IPS-NIHi7 (cell line): ENCODE results near the gene CHRD.
"Not testable (repeated sequence)": the region's sequence is repeated elsewhere in the genome, so short reads cannot be mapped to it uniquely, and the experiment has no call there.

Source experiments
- DNase-seq: peaks from one replicate; pipeline ENCODE4 v3.0.0; 2012; ENCODE audit warnings: mixed read lengths; ENCODE audit errors: extremely low spot score

CHRD gene

DNA sequence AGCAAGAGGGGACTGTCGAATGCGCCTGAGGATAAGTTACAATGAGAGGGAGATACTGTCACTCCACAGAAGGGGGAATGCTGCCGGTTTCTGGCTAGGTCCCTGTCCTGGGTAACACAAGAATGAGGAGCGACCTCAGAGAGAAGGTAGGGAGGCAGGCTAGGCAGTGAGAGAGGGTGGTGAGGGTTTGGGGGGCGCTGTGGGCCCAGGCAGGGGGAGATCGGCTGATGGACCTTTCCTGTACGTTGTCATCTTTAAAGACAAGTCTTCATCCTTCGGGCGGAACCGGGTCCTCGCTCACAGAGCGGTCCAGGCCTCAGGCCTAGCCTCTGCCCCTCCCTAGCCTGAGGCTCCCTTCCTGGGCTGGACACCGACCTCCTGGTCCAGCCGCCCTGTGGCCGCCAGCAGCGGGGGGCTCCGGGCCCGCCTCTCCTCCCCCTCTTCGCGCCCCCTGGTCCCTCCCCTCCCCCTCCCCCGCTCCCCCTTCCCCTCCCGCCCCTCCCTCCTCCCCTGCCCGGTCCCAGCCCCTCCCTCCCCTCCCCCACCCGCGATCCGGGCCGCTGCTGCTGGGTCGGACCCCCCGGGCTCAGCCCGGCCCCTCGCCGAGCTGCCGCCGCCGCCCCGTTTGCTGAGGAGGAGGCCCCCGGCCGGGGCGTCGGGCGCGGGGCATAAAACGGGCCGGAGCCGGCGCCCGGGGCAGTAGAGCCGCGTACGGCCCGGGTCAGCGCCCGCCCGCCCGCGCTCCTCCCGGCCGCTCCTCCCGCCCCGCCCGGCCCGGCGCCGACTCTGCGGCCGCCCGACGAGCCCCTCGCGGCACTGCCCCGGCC, at the start of gene CHRD:
TSS of gene CHRD (plus strand) at position 697 of the 827 bp plus-strand sequence. CDS start 265 bp downstream, outside the sequence.
- no peak for DNase-seq

DNA sequence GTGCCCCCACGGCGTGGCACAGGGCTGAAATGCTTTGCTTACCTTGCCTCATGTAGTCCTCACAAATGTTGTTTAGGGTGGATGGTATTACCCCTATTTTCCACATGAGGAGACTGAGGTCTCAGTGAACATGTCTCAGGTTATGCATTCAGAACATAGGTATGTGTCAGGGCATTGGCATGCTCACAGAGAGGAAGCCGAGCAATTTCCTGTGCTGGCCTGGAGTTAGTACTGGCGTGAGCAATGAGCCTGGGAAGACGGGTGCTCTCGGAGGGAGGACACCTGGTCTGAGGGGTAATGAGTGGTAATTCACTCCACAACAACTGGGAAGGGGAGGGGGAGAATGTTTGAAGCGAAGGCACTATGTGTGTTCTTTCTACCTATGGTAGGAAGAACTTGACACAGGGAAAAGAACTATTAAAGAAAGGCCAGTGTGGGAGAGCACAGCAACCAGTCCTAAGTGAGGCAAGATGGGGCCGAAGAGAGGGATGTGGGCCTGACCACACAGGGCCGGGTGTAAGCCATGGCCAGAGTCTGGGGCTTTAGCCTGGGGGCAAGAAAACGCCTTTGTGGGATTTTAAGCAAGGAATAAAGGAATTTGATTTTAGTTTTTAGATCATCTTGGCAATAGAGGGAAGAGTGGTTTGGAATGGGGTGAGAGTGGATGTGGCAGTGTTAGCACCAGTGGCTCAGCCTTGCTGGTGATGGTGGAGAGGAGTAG, 47.3 kb upstream of the CHRD start:
- DNase-seq, result no peak

DNA sequence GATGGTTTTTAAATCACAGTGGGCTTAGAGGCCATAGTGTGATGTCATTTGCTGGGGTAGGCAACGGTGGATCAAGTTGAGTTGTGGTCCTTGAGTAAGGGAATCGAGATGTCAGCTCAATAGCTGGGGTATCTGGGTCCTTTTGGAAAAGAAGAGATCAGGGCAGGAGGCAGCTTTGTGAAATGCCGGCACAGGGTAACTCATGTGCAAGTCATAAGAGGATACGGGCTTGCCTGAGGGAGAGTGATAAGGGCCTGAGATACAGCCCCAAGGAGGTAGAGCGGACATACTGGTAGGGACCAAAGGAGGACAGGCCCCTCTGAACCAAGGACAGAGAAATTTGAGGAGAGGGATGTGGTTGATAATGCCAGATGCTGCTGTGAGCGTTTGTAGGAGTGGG, 46.7 kb upstream of the CHRD start:
- DNase-seq, result no peak

DNA sequence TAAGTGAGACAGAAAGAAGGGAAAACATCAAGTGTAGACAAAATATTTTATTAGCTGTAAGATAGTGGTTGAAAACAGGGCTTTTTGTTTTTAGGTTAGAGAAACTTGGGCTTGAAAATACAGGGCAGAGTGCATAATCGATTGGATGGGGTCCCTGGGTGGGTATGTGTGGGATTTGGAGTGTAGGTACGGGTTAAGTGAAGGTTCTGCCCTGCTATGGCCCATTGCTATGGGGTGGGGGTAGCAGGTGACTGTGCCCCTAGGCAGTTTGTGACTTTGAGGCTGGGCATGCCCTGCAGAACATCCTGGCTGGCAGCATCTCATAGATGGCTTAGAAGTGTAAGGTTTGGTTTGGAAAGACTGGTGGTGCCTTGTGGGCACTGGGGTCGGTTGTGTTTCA, 46.2 kb upstream of the CHRD start:
- no peak for DNase-seq

DNA sequence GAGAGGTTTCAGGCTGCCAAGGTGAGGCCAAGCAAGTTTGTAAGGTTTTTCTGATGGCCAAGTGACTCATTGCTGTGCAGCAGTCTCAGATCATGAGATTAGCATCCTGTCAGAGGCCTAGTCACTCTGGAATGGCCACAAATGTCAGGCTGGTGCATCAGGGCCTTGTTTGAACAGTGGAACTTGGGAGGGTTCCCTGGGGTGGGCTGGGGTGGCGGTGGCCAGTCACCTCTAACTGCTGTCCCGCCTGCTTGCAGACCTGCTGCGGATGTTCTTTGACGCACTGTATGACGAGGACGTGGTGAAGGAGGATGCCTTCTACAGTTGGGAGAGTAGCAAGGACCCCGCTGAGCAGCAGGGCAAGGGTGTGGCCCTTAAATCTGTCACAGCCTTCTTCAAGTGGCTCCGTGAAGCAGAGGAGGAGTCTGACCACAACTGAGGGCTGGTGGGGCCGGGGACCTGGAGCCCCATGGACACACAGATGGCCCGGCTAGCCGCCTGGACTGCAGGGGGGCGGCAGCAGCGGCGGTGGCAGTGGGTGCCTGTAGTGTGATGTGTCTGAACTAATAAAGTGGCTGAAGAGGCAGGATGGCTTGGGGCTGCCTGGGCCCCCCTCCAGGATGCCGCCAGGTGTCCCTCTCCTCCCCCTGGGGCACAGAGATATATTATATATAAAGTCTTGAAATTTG, 45.2 kb upstream of the CHRD start:
- DNase-seq, result no peak

DNA sequence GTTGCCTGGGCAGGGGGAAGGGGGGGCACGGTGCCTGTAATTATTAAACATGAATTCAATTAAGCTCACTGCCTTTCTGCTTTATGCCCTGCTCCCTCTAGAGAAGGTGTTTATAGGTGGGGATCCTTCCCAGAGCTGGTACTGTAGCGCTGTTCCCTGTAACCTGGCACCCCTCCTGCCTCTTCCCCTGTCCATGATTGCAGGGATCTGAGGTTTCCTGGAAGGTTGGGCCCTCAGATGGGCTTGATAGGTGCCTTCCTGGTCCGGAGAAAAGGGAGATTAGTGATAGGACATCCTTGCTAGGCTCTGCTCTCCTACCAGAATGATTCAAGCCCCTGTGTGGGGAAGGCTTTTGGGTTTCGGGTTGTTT, 44.6 kb upstream of the CHRD start:
- peak; percentile 24 for DNase-seq

DNA sequence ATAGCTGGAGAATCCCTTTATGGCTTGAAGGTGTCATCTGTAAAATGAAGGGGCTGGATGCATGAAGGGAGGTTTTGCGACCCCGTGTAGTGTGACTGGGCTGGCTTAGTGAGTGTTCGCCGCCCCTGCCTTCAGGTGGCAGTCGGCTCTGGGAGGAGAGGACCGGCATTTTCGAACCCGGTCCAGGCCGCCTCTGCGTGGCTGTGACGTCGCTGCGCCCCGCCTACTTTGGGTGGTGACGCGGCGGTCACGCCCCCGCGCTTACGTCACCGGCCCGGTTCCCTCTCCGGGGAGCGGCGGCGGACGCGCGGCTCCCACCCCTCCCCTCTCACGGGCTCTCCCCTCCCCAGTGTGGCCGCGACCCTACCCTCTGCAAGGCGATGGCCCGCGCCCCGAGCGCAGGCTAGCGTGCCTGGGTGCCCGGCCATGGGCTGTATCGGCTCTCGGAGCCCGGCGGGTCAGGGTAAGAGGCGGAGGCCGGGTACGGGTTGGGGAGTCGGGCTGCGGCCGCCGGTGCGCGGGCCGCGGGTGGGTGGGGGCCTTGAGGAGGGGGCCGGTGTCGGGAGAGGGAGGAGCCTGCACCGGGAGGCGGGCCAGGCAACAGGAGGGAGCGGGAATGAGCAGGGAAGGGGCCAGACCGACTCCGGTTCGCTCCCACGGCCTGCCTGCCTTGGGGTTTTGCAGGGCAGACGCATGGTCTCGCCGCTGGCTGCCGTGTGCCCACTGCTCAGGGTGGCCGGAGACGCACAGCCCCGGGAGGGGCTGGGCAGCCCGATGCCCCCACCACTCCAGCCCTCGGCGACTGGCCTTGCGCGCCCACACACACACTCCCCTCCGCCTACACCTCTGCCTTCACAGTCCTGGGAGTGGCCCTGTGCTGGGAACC, 44.0 kb upstream of the CHRD start:
- DNase-seq, result peak; percentile 90

DNA sequence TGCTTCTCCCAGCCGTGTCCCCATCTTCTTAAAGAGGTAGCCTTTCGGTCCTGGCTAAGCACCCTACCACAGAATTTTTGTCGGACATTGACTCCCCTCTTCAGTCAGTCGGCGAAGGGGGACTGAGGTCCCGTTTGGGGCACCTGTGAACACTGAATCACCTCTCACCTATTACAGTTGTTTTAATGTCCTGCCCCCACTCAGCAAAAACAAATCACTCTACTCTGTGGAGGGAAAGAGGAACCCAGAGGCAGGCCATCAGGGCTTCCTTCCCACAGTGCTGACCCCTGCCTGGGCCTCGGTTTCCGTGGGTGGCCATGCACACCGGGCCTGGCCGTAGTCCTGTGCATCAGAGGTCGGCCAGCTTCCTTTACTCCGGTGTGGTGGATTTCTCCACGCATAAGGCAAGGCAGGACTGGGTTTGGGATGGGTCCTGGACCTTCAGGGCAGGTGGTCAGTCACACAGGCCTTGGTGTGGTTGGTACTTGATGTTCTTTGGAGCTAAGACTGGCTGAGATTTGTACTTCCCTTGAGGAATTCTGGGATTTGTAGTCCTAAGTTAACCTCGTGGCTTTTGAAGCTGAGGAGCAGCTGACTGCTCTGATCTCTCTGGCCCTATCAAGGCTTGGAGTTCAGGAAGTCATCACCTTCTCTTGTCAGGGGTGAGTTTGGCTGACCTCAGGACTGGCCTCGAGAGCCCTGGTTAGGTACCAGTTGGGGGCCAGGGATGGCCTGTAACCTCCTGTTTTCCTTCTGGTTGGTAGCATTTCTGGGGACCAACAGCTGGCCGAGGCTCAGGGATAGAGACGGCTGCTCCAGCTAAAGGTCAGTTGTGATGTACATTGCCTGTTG, 43.1 kb upstream of the CHRD start:
- no peak for DNase-seq

DNA sequence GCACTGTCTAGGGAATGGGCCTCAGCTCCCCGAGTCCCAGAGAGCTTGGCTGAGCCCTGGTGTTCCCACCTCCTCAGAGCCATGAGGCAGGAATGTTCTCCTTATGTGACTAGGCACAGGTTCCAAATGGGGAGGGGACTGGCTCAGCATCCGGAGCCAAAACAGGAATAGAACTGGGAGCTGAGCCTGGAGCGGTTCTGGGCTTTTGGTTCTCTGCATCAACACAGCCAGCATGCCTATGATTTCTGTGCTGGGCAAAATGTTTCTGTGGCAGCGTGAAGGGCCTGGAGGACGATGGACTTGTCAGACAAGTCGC, 42.5 kb upstream of the CHRD start, which contains the start of gene FAM131A:
TSS of gene FAM131A (plus strand) at position 202 of the 316 bp plus-strand sequence. CDS start at position 233, 31 bp downstream.
- DNase-seq, result no peak

DNA sequence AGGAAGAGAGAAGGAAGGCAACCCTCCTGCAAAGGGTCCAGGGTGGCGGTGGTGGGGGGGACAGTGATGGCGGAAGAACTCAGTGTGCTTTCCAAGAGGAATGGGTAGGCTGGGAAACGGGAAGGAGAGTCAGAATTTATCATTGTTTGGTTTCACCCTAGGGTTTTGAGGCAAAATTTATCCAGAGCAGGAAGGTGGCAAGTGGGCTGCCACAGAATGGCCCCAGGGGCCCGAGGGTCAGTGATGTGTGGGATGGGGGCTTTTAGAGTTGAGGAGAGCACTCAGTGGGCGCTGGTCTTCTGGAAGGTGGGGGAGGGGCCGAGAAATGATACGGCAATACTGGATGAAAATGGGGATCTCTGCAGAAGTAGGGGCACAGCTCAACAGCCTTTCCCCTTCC, 41.9 kb upstream of the CHRD start:
- no peak for DNase-seq

DNA sequence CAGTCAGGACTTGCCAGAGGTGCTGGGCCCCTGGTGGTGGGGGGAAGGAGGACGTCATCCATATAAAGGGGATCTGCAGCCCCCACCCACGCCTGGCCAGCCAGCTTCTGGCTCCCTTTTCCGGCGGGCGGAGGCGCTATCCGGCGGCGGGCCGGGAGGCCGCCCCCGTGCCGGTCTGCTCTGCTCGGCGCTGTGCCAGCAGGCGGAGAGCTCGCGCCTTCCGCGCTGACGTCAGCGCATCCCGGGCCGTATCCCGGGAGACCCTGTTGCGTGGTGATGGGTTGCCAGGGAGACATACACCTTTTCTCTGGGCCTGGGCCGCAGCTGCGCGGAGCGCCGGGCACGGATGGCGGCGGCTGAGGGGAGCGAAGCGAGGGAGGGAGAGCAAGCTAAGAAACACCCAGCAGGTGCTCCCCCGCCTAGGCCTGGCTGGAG, 41.3 kb upstream of the CHRD start:
- peak; percentile 90 for DNase-seq

DNA sequence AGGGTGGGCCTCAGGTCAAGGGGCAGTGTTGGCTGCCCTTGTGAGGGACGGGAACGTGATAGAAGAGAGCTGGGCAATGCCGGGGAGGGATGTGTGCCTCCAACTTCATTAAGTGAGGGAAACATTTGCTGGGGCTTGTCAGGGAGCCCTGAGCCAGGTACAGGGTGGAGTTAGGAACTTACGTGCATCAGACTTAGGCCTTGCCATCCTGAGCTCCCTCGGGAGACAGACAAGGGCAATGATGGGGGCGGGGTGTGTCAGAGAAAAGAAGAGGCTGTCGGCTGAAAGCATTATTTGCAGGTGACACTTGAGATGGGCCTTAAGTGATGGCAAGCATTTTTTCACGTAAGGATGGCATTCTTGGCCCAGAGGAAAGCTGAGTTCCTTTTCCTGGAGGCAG, 40.9 kb upstream of the CHRD start:
- no peak for DNase-seq

DNA sequence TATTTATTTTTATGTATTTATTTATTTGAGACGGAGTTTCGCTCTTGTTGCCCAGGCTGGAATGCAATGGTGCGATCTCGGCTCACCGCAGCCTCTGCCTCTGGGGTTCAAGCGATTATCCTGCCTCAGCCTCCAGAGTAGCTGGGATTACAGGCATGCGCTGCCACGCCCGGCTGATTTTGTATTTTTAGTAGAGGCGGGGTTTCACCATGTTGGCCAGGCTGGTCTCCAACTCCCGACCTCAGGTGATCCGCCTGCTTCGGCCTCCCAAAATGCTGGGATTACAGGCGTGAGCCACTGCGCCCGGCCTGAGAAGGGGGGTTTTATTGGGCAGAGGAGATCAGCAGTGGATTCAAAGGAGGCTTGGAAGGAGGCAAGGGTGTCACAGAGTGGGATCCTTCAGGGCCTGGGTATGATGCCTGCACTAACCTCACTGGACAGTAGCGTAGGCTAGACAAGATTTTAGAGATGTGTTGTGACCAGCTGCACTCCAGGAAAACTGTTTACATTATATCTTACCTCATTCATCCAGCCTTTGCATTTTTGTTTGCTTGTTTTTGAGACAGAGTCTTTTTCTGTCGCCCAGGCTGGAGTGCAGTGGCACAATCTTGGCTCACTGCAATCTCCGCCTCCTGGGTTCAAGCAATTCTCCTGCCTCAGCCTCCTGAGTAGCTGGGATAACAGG, 40.3 kb upstream of the CHRD start:
- DNase-seq, result not testable (repeated sequence)

DNA sequence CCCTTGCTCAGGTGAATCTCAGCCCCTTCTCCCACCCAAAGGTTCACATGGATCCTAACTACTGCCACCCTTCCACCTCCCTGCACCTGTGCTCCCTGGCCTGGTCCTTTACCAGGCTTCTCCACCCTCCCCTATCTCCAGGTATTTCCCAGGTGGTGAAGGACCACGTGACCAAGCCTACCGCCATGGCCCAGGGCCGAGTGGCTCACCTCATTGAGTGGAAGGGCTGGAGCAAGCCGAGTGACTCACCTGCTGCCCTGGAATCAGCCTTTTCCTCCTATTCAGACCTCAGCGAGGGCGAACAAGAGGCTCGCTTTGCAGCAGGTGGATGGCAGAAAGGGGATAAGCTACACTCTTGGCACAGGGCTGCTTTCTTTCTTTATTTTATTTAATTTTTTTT, 37.9 kb upstream of the CHRD start:
- DNase-seq, result no peak

DNA sequence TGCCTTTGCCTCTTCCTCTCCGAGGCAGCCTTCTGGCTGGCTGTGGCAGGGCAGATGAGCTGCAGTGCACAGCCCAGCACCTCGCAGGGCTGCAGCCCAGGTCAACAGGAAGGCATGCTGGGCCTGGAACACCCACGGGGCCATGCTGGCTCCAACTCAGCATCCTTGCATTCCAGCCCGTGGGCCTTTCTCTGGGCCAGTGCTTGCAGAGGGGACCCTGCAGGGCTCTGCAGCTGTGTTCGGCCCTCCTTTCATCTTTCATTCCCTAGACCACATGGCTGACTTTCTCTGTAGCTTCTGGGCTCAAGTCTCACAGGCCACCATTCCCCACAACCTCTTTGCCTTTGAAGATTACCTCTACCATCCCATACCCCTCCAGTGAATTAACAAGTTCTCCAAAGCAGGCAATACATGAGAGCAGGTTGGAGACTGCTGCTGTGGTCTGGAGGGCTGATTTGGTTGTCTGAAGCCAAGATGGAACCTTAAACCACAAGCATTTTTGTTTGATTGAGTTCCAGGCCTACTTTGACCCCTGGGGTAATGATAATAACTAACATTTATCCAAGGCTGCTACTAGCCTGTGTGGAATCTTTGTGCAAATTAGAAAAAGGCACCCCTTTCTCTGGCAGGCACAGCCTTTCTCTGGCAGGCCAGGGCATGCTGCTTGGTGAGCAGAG, 36.5 kb upstream of the CHRD start:
- no peak for DNase-seq

DNA sequence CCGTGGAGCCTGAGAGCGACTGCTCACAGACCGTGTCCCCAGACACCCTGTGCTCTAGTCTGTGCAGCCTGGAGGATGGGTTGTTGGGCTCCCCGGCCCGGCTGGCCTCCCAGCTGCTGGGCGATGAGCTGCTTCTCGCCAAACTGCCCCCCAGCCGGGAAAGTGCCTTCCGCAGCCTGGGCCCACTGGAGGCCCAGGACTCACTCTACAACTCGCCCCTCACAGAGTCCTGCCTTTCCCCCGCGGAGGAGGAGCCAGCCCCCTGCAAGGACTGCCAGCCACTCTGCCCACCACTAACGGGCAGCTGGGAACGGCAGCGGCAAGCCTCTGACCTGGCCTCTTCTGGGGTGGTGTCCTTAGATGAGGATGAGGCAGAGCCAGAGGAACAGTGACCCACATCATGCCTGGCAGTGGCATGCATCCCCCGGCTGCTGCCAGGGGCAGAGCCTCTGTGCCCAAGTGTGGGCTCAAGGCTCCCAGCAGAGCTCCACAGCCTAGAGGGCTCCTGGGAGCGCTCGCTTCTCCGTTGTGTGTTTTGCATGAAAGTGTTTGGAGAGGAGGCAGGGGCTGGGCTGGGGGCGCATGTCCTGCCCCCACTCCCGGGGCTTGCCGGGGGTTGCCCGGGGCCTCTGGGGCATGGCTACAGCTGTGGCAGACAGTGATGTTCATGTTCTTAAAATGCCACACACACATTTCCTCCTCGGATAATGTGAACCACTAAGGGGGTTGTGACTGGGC, 35.1 kb upstream of the CHRD start:
- no peak for DNase-seq

DNA sequence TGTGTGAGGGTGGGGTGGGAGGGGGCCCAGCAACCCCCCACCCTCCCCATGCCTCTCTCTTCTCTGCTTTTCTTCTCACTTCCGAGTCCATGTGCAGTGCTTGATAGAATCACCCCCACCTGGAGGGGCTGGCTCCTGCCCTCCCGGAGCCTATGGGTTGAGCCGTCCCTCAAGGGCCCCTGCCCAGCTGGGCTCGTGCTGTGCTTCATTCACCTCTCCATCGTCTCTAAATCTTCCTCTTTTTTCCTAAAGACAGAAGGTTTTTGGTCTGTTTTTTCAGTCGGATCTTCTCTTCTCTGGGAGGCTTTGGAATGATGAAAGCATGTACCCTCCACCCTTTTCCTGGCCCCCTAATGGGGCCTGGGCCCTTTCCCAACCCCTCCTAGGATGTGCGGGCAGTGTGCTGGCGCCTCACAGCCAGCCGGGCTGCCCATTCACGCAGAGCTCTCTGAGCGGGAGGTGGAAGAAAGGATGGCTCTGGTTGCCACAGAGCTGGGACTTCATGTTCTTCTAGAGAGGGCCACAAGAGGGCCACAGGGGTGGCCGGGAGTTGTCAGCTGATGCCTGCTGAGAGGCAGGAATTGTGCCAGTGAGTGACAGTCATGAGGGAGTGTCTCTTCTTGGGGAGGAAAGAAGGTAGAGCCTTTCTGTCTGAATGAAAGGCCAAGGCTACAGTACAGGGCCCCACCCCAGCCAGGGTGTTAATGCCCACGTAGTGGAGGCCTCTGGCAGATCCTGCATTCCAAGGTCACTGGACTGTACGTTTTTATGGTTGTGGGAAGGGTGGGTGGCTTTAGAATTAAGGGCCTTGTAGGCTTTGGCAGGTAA, 34.3 kb upstream of the CHRD start:
- DNase-seq, result peak; percentile 84
